Activated T-cell treated with anti-CD3 and anti-CD28 coated beads for 24 hours (primary cell): Measurements from ENCODE around the gene SPTB.
"Not testable (repeated sequence)": the region's sequence is repeated elsewhere in the genome, so short reads cannot be mapped to it uniquely, and the experiment has no call there.

Source experiments
- DNase-seq: peaks from one replicate; pipeline ENCODE4 v3.0.0-alpha.2; 2020; ENCODE audit warnings: low read depth

SPTB gene

GRCh38 chr14:64821651-64822050, 58.1 kb downstream of the SPTB start:
- DNase-seq = no peak

- DNase-seq = no peak
Observed at GRCh38 chr14:64818151-64818550, 61.6 kb downstream of the SPTB start.

- DNase-seq = no peak
Observed at GRCh38 chr14:64817631-64818030, 62.1 kb downstream of the SPTB start.

- no peak for DNase-seq
Observed at GRCh38 chr14:64816221-64816783, 63.4 kb downstream of the SPTB start.

GRCh38 chr14:64815257-64815656, 64.5 kb downstream of the SPTB start:
- DNase-seq = no peak

DNA sequence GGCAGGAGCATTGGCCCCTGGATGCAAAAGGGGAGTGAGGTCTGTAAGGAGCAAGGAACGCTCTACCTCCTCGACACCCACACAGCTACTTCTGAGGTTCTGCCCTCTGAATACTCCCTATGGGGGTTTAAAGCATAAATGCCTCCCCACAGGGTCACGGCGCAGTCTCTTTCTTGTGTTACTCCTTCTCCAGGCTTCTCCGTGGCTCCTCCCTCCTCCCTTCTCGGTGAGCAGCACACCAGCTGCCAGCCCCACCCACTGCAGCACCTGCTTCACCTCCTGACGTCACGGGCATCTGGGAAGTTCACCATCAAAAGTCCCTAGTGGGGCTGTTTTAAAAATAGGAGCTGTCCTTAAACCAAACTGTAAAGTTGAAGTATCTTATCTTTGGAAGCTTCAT, 67.3 kb downstream of the SPTB start:
- no peak for DNase-seq

- no peak for DNase-seq
Observed at GRCh38 chr14:64811676-64812075, 68.0 kb downstream of the SPTB start.

GRCh38 chr14:64808449-64808848, 71.3 kb downstream of the SPTB start:
- no peak for DNase-seq

GRCh38 chr14:64807551-64807950, 72.2 kb downstream of the SPTB start:
- no peak for DNase-seq

DNA sequence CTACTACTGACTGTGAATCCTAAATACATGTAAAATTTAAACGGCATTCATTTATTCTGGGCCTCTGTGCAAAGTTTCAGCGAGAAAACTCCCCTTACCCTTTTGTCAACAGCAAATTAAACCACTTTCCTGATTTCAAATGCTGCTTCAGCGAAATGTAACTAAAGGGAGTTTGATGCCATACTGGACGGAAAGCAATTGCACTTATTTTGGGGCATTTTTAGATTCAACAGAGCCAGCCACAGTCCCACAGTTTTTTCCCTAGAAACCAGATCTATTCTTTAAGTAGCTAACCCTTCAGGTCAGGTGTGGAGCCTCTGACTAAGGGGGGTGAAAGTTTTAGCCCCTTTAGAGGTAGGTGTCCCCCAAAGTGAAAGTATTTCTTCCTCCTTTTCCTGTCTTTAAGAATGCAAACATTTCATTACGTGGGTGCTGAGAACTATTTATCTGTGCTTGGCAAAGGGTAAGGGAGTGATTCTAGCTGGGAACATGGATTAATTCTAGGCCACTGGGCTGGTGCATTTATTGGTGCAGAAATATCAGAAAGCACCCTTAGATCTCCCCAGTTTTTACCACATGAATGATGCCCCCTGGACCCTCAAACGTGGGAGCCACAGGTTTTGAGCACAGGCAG, 72.7 kb downstream of the SPTB start:
- no peak for DNase-seq

DNA sequence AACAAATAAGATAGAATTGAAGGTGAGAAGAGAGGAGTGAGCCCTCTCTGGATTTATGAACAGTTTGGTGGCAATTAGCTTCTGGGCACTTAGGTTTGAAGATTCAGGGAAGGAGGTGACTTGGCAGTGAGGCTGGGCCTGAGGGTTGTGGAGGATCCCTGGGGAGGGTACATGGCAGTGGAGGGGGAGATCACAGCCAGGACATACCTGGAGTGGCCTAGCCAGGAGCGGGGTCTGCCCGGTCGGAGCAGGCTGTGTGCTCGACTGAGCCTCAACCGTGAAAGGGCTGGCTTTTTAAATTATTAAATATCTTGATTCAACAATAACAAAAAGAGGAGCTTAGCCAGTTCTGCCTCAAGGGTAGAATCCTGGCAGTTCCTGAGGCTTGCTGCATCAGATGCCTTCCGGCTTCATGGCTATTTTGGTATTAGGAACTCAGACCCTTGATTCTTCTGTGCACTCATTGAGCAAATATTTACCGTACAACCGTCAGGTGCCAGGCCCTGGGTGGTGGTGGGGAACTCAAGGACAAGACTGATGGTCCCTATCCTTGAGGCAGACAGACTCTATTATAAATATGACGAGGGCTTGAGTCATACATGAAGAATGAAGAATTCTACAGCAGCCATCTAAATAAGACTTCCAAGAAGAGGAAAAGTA, 73.4 kb downstream of the SPTB start:
- no peak for DNase-seq

DNA sequence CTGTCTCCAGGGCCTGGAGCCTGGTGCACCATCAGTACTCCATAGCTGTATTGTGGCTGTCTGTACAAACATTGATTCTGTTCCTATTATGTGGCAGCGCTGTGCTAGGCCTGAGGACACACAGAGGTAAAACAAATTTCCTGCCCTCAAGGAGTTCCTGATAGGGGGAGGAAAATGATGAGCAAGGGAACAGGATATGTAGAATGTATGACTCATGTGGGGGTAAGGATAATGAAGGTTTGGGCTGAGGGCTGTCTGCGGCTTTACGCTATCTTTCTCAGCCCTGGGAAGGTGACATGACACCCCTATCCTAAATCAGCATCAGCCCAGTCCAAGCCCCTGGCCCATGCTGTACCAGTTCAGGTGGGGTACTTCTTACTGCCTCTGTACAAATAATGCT, 74.1 kb downstream of the SPTB start:
- not testable (repeated sequence) for DNase-seq

GRCh38 chr14:64804754-64805260, 74.9 kb downstream of the SPTB start:
- DNase-seq = no peak

GRCh38 chr14:64801800-64802199, 77.9 kb downstream of the SPTB start:
- DNase-seq = no peak

GRCh38 chr14:64801046-64801445, 78.7 kb downstream of the SPTB start:
- no peak for DNase-seq

GRCh38 chr14:64800000-64800399, 79.7 kb downstream of the SPTB start:
- DNase-seq = no peak

- DNase-seq = no peak
Observed at GRCh38 chr14:64799555-64799954, 80.2 kb downstream of the SPTB start.

DNA sequence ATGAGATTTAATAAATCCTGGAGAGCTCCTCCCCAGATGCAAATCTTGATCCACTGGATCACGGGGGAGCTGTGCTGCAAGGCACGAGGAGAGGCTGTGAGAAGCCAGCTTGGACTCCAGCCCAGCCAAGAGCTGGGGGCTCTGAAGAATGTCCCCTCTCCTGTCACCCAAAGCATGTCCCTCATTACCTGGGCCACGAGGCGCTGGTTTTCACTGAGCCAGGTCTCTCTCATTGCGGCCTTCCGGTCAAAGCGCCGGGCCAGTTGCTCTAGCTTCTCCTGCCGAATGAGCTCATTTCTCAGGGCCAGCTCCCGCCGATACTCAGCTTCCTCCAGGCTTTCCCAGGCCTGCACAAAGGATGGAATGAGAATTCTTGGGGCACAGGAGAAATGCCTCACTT, 83.3 kb downstream of the SPTB start:
- DNase-seq = no peak

DNA sequence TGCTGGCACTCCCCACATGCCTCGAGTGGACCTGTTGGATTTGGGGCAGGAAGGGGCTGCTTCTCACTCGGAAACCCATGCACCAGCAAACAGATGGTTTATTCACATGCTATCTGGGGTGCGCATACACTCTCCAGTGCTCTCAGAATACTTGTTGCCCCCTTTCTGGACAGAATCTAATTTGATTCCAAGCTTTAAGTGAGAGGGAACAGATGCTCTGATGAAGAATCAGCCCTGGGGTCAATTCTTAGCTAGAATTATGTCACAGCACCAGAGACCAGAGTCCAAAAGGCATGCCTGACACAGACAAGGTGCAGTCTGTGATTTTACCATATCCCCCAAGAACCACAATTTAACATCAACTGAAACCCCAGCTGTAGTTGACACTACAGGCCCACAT, 83.8 kb downstream of the SPTB start:
- no peak for DNase-seq

DNA sequence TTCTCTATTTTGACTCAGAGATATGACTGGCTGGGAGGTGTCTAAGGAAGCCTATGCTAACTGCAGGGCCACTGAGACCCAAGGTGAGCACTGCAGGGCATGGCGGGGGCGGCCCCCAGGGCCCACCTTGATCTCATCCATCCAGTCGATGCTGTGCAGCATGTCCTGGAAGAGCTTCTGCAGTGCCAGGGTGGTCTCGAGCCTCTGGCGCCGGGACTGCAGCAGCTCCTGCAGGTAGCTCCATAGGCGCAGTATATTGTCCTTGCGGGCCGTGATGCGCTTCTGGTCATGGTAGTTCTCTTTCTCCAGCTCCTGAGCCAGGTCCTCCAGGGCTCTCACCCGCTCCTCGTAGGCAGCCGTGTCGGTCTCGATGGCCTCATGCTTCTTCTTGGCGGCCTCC, 84.5 kb downstream of the SPTB start:
- DNase-seq = no peak

DNA sequence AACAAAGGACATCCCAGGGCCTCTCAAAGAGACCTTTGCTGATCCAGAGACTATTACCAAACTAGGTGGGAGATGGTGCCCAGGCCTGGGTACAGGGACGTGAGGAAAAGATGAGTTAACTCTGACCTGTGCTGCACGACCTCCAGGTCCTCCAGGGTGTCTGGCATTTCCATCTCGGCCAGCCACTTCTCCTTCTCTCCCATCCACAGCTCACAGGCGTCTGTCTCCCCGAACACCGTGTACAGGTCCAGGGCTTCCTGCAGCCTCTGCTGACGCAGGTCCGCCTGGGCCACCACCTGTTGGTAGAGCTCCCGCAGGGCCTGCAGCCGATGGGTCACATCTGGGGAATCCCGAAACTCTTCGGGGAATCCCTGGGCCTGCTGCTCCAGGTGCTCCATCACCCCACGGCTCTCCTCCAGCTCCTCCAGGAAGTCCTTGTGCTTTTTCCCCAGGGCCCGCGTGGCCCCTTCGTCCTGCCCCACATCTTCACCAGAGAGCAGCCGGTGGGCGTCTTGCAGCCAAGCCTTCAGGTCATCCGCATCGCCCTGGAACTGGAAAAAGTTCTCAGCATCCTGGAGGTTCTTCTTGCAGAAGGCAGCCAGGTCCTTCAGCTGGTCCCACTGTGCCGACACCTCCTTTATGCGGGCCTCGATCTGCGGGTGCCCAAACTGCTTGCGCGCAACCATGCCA, 86.7 kb downstream of the SPTB start:
- DNase-seq = no peak

DNA sequence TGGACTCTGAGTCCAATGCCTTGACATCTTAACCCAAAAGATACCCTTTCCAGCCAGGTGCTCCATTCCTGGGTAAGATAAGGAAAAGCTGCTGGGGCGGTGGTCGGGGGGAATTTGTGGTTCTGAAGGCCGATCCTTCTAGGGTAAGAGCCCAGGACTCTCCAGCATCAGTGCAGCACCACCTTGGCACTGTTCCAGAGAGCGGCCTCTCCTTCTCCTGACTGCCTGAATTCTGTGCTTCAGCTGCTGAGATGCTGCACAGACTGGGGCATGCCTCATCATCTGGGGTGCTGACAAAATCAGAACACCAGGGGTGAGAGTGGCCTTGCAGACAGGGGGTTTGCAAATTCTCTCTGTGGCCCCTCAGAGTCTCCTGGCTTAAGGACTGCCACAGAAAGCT, 87.5 kb downstream of the SPTB start:
- DNase-seq = no peak

DNA sequence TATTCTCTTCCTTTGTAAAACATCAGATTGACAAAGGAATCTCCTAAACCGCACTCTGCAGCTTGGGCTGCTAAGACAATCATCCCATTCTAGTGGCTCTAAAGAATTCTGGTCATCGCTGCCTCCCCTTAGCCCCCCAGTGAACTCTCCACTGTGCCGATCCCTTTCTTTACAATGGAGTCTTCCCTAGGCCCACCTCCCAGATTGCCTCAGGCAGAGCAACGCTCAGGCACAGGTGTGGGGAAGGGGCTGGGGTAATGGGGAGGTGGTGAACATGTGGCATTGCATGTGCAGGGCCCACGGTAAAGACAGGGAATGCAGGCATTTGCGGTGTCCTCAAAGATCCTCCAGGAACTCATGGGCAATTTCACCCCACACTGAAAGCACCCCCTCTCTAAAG, 89.2 kb downstream of the SPTB start:
- no peak for DNase-seq
